ENCODE measurements around the gene USHBP1. TPM values are rescaled to one million over a fixed set of nuclear protein-coding genes. Genes with fewer than 3 reads are reported as not detected.

The USHBP1 gene
- total and polyA plus RNA-seq, 2 of the 13 experiments (the other 11 are each of a cell fraction or from before 2014, with no cell fraction given), result 0.15 to 1.5 TPM

- TF ChIP-seq ZNF574 (CRISPR knock-in tag; IDR thresholded peaks at IDR 0.05) (peak; percentile 95), PBX3 (CRISPR knock-in tag; IDR thresholded peaks at IDR 0.05; ENCODE audit: borderline replicate concordance) (peak; percentile 21; the same call in 1 of the 2 replicates), ERF (CRISPR knock-in tag; IDR thresholded peaks at IDR 0.05) (peak; percentile 59), ZNF121 (CRISPR knock-in tag; IDR thresholded peaks at IDR 0.05) (no peak), ZNF615 (CRISPR knock-in tag; IDR thresholded peaks at IDR 0.05; ENCODE audit: borderline replicate concordance) (no peak), ZNF891 (CRISPR knock-in tag; IDR thresholded peaks at IDR 0.05) (0 out of 2 replicates have a peak, but pooled peaks have one; percentile 25), ATF7 (IDR thresholded peaks at IDR 0.05) (no peak), ATF7 (CRISPR knock-in tag; IDR thresholded peaks at IDR 0.05) (no peak), ZBTB14 (CRISPR knock-in tag; IDR thresholded peaks at IDR 0.05) (no peak), ZBTB3 (CRISPR knock-in tag; IDR thresholded peaks at IDR 0.05; ENCODE audit: borderline replicate concordance, low read depth) (no peak), GATAD2A (CRISPR knock-in tag; IDR thresholded peaks at IDR 0.05) (peak; percentile 59), NBN (conservative IDR thresholded peaks at IDR 0.05) (no peak), SIX1 (CRISPR knock-in tag; IDR thresholded peaks at IDR 0.05; ENCODE audit: borderline replicate concordance) (no peak), GABPA (IDR thresholded peaks at IDR 0.05; ENCODE audit: low read depth, low read length) (peak; percentile 83), GABPA (CRISPR knock-in tag; IDR thresholded peaks at IDR 0.05; ENCODE audit: low read depth) (peak; percentile 98), PAF1 (CRISPR knock-in tag; IDR thresholded peaks at IDR 0.05) (no peak), GLMP (CRISPR knock-in tag; IDR thresholded peaks at IDR 0.05; ENCODE audit: borderline replicate concordance) (no peak), ELF4 (CRISPR knock-in tag; IDR thresholded peaks at IDR 0.05; ENCODE audit: borderline replicate concordance) (peak; percentile 97)
Measured at GRCh38 chr19:17215127-17215971, 49.2 kb downstream of the USHBP1 start, which contains the start of gene USE1 (continued).

Data from HepG2 (cell line).